PC-3 (cell line): Measurements from ENCODE around the gene RFC2. TPM values are rescaled to one million over a fixed set of nuclear protein-coding genes. Genes with fewer than 3 reads are reported as not detected.

Experiments
- ATAC-seq: fragments of 200-7000 bp; cut with Tn5 transposase; 2 replicates; pipeline ENCODE4 v1.9.1; 2020; ENCODE audit warnings: mild to moderate bottlenecking, moderate library complexity
- BruUV-seq: library from RNA; stranded (reverse); fragments of 400-500 nt; replicated peaks from 2 replicates; lab custom pipeline; 2021; lab: Mats Ljungman, UMichigan
- CTCF ChIA-PET: fragments of 300-600 bp; sonication (Branson Sonifier 250); formaldehyde crosslinking; loops from one replicate; lab custom pipeline; 2022; ENCODE audit warnings: antibody characterized with exemption; lab: Charles Lee
- POLR2A ChIA-PET: fragments of 300-600 bp; sonication (Branson Sonifier 250); formaldehyde crosslinking; loops from one replicate; lab custom pipeline; 2022; ENCODE audit warnings: antibody characterized with exemption; ENCODE audit not compliant: unreplicated experiment; lab: Charles Lee
- DNase-seq: peaks from one replicate; pipeline ENCODE4 v3.0.0-alpha.2; 2015
- H2AFZ ChIP-seq: fragments of 300-600 bp; sonication (generic); 2 replicates; pipeline ENCODE4 v1.6.0; 2016; ENCODE audit warnings: antibody characterized with exemption, low read length
- H3F3A ChIP-seq: fragments of 300-600 bp; sonication (generic); one replicate; pipeline ENCODE4 v1.6.0; 2017; ENCODE audit warnings: antibody characterized with exemption, low read length, control low read depth, mild to moderate bottlenecking; ENCODE audit not compliant: unreplicated experiment
- H3K27ac ChIP-seq: fragments of 300-600 bp; sonication (generic); 2 replicates; pipeline ENCODE4 v1.5.1; 2016; ENCODE audit warnings: mild to moderate bottlenecking, low read length
- H3K27me3 ChIP-seq: fragments of 300-600 bp; sonication (generic); 2 replicates; pipeline ENCODE4 v1.6.1; 2016; ENCODE audit warnings: low read length, mixed read lengths
- H3K36me3 ChIP-seq: fragments of 300-600 bp; sonication (generic); 2 replicates; pipeline ENCODE4 v1.6.1; 2016; ENCODE audit warnings: low read depth, mixed run types, low read length, mixed read lengths
- H3K4me1 ChIP-seq: fragments of 300-600 bp; sonication (generic); 2 replicates; pipeline ENCODE4 v1.5.1; 2016; ENCODE audit warnings: low read length; ENCODE audit not compliant: insufficient read depth
- H3K4me2 ChIP-seq: fragments of 300-600 bp; sonication (generic); 2 replicates; pipeline ENCODE4 v1.6.0; 2016; ENCODE audit warnings: low read length
- H3K4me3 ChIP-seq: fragments of 300-600 bp; sonication (generic); 2 replicates; pipeline ENCODE4 v1.5.1; 2016; ENCODE audit warnings: mild to moderate bottlenecking, low read length, mixed read lengths
- H3K79me2 ChIP-seq: fragments of 300-600 bp; sonication (generic); 2 replicates; pipeline ENCODE4 v1.6.1; 2017; ENCODE audit warnings: low read length, mixed read lengths
- H3K9ac ChIP-seq: fragments of 300-600 bp; sonication (generic); 2 replicates; pipeline ENCODE4 v1.6.0; 2016; ENCODE audit warnings: mild to moderate bottlenecking, low read length
- H3K9me2 ChIP-seq: fragments of 300-600 bp; sonication (generic); replicated peaks from 2 replicates; pipeline ENCODE4 v1.6.1; 2016; ENCODE audit warnings: mixed run types, low read length, mixed read lengths
- H3K9me3 ChIP-seq: fragments of 300-600 bp; sonication (generic); 2 replicates; pipeline ENCODE4 v1.6.1; 2016; ENCODE audit warnings: low read length, mixed read lengths
- H4K20me1 ChIP-seq: fragments of 300-600 bp; sonication (generic); 2 replicates; pipeline ENCODE4 v1.6.1; 2016; ENCODE audit warnings: low read length, mixed read lengths
- CTCF ChIP-seq: fragments of 300-600 bp; sonication (generic); conservative IDR thresholded peaks from 2 replicates; pipeline ENCODE4 v1.5.1; 2017; ENCODE audit warnings: antibody characterized with exemption, low read depth, mild to moderate bottlenecking, low read length
- EZH2 ChIP-seq: fragments of 300-600 bp; sonication (generic); IDR thresholded peaks from one replicate; pipeline ENCODE4 v1.6.1; 2017; ENCODE audit warnings: antibody characterized with exemption, mild to moderate bottlenecking, low read length; ENCODE audit not compliant: unreplicated experiment
- EZH2phosphoT487 ChIP-seq: fragments of 300-600 bp; sonication (generic); IDR thresholded peaks from 2 replicates; pipeline ENCODE4 v1.6.1; 2018; ENCODE audit warnings: mild to moderate bottlenecking, antibody characterized with exemption, low read length, borderline replicate concordance
- intact Hi-C: fragments of 100-400 bp; cut with micrococcal nuclease; formaldehyde crosslinking; loops from 2 replicates; pipeline ENCODE4 v1.9.0; 2023
- total RNA-seq: library from RNA; depleted of rRNA; stranded (reverse); fragments of >200 nt; gene quantifications from 2 replicates; pipeline ENCODE4 v1.2.3, GENCODE V29; 2014

Gene RFC2
- total RNA-seq, 1 experiment from 2014 or later: 60.4 TPM

- no peak overlapping the region for H3K27ac ChIP-seq
- no peaks in the 10 kb centered on the region for H3F3A ChIP-seq
- TF ChIP-seq EZH2phosphoT487: no peak
- no peak for TF ChIP-seq CTCF
- no peak for TF ChIP-seq EZH2
- no peak overlapping the region for H3K9ac ChIP-seq
- POLR2A ChIA-PET: no interaction called here
- no peak overlapping the region for H2AFZ ChIP-seq
- BruUV-seq: no TSS peak
- CTCF ChIA-PET: no interaction called here
- DNase-seq: no peak
- H3K27me3 ChIP-seq: no peaks in the 10 kb centered on the region
- H3K79me2 ChIP-seq: no peaks in the 10 kb centered on the region
- H3K36me3 ChIP-seq: peaks cover 6% of the 10 kb centered on the region; the same call in 1 of the 2 replicates
- H3K4me2 ChIP-seq: no peak overlapping the region
- peak; percentile 37; the same call in 1 of the 2 replicates for ATAC-seq
- intact Hi-C loops: no loop called here
- no peaks in the 10 kb centered on the region for H3K9me3 ChIP-seq
- no peaks in the 10 kb centered on the region for H4K20me1 ChIP-seq
- no peaks in the 10 kb centered on the region for H3K9me2 ChIP-seq
- H3K4me3 ChIP-seq: no peak overlapping the region
- H3K4me1 ChIP-seq: no peaks in the 10 kb centered on the region
These were observed 20.4 kb downstream of the RFC2 start for GRCh38 chr7:74233655-74234285.

GRCh38 chr7:74231232-74231590 is 23.0 kb downstream of the RFC2 start:
- H3K9ac ChIP-seq: no peak overlapping the region
- no peak overlapping the region for H2AFZ ChIP-seq
- H3K4me1 ChIP-seq: no peaks in the 10 kb centered on the region
- no peaks in the 10 kb centered on the region for H4K20me1 ChIP-seq
- no peaks in the 10 kb centered on the region for H3F3A ChIP-seq
- H3K27ac ChIP-seq: no peak overlapping the region
- H3K79me2 ChIP-seq: no peaks in the 10 kb centered on the region
- no peak overlapping the region for H3K4me3 ChIP-seq
- H3K27me3 ChIP-seq: no peaks in the 10 kb centered on the region
- H3K36me3 ChIP-seq: peaks cover 4% of the 10 kb centered on the region; the same call in 1 of the 2 replicates
- no peak for DNase-seq
- H3K9me3 ChIP-seq: no peaks in the 10 kb centered on the region
- no peak overlapping the region for H3K4me2 ChIP-seq
- BruUV-seq: no TSS peak
- intact Hi-C loops: no loop called here
- no peak for ATAC-seq
- CTCF ChIA-PET: no interaction called here
- TF ChIP-seq EZH2phosphoT487 (no peak), EZH2 (no peak), CTCF (no peak)
- POLR2A ChIA-PET: interaction anchor here (0.6 kb wide), 1 partner anchor 48 kb away, joined by 3 read pairs; no protein-coding TSS in a partner anchor
- no peaks in the 10 kb centered on the region for H3K9me2 ChIP-seq
